Measurements from ENCODE around the gene SLC66A2. TPM values are rescaled to one million over a fixed set of nuclear protein-coding genes. Genes with fewer than 3 reads are reported as not detected.

SLC66A2 gene
- total and polyA plus RNA-seq, 2 of the 13 experiments (the other 11 are each of a cell fraction or from before 2014, with no cell fraction given), result 33.5 to 41.9 TPM

GRCh38 chr18:79940814-79941472, 10.5 kb downstream of the SLC66A2 start (continued):
- TF ChIP-seq DZIP1 (CRISPR knock-in tag; IDR thresholded peaks at IDR 0.05) (no peak), STAT5B (CRISPR knock-in tag; IDR thresholded peaks at IDR 0.05) (no peak), NR2F6 (IDR thresholded peaks at IDR 0.05) (no peak), NR2F6 (CRISPR knock-in tag; IDR thresholded peaks at IDR 0.05) (no peak)

- ChIA-PET CTCF (ENCODE audit: low intra/inter-chr PET ratio, low total read pairs) (no interaction called here), POLR2A (interaction anchor here (0.8 to 1.5 kb wide), 2 partner anchors 11 to 93 kb away, joined by 3 to 4 read pairs; partner anchors contain the start of gene SLC66A2)
- in situ Hi-C loops (cut with HindIII; ENCODE audit: extremely low pct_ligation_motif_present, low pct_unique_long_range_greater_than_20kb), result no loop called here
- no peak overlapping the region for H3K4me2 ChIP-seq (ENCODE audit: low read depth, low read length)
- FAIRE-seq (no peak), DNase-seq (ENCODE audit: low spot score) (no peak), ATAC-seq (no peak)
- no peaks in the 10 kb centered on the region for H3K9me3 ChIP-seq (ENCODE audit: low read length)
- H3K9ac ChIP-seq (ENCODE audit: insufficient read depth, low read depth, low read length), result no peak overlapping the region
- H3K4me1 ChIP-seq (ENCODE audit: insufficient read depth, low read length), result peaks cover 77% of the 10 kb centered on the region
- H4K20me1 ChIP-seq (ENCODE audit: insufficient read depth, low read length), result peaks cover 11% of the 10 kb centered on the region; the same call in 1 of the 2 replicates
- H3K79me2 ChIP-seq (ENCODE audit: insufficient read depth, low read length), result peaks cover 90% of the 10 kb centered on the region
- H3K27ac ChIP-seq (ENCODE audit: extremely low read length, insufficient read depth, low read length), result no peak overlapping the region
- H2AFZ ChIP-seq (ENCODE audit: low read length), result no peak overlapping the region
- BruUV-seq (replicated peaks), result no TSS peak
- no peaks in the 10 kb centered on the region for H3K27me3 ChIP-seq (ENCODE audit: control insufficient read depth in 1 of 2, insufficient read depth in 2 of 2, low read length in 2 of 2)
- TF ChIP-seq AHDC1 (CRISPR knock-in tag; IDR thresholded peaks at IDR 0.05; ENCODE audit: borderline replicate concordance), result no peak
- no peak overlapping the region for H3K4me3 ChIP-seq (replicated peaks in 1 of 3; ENCODE audit: insufficient read depth in 1 of 3, low read depth in 2 of 3, low read length in 3 of 3)
- peaks cover 9 to 34% of the 10 kb centered on the region in 2 experiments; a peak in 4 of 5 replicates for H3K36me3 ChIP-seq (replicated peaks in 1 of 2; ENCODE audit: control insufficient read depth in 1 of 2, insufficient read depth in 2 of 2, low read length in 2 of 2)
- intact Hi-C loops (cut with micrococcal nuclease; ENCODE audit: unreplicated experiment), result no loop called here
- WGBS (ENCODE audit: low lambda C conversion rate), result 91% methylated on average over 18 of the region's 18 CpGs
Observed at GRCh38 chr18:79940126-79940813, 11.2 kb downstream of the SLC66A2 start.
